DMS114 treated with DMSO at 0.1 percent for 48 hours (cell line): Measurements from ENCODE around the gene LRRC45.

Experiments
- DNase-seq: peaks from one replicate; lab custom pipeline; 2025; ENCODE audit not compliant: unreplicated experiment; lab: John Stamatoyannopoulos, UW

Gene LRRC45

DNA sequence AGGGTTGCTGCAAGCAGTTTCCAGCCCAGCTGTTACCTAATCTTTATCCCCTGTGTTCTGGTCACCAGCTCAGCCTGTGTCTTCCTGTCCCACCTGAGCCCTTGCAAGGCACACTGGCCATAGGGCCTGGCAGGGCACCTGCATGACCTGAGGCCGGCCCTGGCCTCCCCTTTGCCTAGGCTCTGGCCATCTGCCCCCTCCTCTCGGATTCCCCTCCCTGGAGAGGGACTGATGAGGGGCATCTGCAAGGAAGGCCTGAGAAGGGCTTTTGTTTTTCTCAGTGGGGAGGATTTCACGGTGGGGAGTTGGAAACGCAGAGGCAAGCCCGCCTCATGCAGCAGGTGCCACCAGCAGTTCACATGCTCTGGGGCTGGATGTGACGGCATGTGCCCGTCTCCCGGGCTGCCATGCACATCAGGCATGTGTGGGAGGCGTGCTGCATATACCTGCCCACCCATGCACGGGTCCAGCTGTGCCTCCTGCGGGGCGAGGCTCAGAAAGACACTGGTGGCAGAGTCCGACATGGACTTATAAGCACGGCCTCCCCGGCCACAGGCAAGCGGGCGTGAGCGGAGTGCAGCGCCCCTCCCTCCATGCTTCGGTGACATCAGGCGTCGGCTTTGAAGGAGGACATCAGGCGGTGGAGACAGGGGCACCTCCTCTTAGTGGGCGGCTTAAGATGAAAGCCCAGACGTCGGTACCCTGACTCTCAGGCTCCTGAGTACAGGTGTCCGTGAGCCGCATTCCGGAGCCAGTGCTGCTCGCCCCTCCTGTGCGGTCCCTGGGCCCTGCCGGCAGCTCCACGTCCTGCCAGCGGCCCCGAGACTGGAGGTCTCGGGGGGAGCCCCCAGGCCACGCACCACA, 29.1 kb upstream of the LRRC45 start:
- no peak for DNase-seq

DNA sequence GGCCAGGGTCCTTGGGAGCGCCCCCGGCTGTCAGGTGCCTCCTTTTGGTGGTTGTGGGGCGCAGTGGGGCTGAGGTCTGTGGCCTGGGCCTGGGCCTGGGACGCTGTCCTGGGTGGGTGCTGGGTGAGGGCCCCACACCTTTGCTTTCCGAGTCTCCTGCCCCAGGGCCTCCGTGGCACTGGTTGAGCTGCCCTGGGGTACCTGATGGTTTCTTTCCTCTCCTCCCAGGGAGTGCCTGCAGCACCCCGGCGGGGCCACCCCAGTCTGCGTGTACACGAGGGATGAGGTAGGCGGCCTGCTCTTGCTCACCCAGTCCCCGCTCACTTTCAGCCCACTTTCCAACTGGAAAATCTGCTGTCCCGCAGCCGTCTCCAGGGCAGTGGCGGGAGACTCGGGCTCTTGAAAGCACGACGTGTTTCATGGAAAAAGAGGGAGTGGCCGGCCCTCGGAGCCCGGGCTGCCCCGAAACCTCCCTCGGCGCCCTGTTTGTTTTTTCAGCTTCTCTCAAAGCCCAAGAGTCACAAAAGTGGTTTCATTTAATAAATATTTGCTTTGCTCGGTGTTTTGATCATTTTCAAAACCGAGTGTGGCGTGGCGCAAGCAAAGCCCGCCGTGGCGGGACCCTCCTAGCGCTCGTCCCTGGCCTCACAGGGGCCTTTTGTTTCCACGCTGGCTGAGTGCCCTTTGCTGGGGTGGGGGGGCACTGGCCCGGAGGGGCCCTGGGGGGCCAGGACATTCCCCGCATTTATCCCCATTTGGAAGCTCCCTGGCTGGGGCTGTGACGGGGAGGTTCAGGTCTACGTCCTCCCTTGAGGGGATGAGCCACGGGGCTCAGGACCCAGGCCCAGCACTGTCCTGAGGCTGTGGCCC, 28.3 kb upstream of the LRRC45 start:
- DNase-seq = no peak

DNA sequence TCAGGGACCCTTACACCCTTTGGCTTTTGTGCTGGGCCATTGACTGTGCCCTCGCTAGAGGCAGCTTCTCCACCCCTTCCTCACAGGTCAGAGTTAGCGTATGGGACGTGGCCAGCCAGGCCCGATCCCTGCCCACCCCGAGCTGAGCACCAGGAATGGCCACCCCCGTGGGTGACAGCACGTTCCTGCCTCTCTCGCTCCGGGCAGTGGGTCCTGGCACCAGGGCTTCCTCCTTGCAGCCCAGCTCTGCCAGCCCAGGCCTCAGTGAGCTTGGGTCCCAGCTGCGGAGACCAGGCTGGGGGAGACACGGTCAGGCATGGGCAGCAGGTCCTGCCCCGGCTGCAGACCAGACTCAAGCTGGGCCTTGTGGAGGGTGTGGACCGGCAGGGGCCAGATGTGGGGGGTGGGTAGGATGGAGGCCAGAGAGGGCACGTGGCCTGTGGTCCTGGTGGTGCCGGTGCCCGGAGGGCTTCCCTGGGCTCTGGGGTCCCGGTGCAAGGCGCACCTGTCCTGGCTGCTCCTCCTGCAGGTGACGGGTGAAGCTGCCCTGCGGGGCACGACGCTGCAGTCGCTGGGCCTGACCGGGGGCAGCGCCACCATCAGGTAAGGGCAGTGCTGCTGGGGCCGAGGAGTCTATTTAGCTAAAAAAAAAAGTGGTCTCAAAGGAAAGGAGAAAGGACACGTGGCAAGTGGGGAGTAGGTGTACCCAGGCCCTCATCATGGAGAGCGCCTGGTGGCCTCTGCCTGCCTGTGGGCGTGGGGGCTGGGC, 27.5 kb upstream of the LRRC45 start:
- no peak for DNase-seq

DNA sequence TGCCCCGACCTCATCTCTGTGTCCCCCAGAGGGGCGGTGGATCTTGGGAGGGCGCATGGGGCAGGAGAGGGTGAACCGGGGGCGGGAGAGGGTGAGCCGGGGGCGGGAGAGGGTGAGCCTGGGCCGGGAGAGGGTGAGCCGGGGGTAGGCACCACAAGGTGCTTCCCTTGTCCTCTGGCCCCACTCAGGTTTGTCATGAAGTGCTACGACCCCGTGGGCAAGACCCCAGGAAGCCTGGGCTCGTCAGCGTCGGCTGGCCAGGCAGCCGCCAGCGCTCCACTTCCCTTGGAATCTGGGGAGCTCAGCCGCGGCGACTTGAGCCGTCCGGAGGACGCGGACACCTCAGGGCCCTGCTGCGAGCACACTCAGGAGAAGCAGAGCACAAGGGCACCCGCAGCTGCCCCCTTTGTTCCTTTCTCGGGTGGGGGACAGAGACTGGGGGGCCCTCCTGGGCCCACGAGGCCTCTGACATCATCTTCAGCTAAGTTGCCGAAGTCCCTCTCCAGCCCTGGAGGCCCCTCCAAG, 26.8 kb upstream of the LRRC45 start:
- DNase-seq = no peak

DNA sequence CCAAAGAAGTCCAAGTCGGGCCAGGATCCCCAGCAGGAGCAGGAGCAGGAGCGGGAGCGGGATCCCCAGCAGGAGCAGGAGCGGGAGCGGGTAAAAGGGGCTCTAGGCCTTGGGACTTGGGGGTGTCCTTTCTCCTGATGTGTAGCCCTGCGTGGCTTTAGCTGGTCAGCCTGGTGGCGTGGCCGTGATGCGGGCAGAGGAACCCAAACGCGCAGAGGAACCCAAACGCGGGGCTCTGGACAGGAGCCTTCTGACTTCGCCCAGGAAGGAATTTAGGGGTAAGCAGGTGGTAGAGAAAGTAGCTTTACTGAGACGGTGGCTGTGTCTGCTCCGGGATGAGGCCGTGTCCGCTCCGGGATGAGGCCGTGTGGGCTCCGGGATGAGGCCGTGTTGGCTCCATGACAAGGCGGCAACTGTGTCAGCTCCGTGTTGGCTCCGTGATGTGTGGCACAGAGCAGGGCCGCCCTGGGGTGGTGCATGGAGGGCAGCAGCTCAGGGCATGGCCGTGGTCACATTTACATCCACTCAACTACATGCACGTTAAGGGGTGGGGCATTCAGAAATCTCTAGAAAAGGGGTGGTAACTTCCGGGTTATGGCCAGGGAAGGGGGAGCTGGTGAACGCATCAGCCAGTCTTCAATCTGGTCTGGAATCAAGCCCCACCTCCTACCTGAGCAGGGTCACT, 26.2 kb upstream of the LRRC45 start:
- no peak for DNase-seq

DNA sequence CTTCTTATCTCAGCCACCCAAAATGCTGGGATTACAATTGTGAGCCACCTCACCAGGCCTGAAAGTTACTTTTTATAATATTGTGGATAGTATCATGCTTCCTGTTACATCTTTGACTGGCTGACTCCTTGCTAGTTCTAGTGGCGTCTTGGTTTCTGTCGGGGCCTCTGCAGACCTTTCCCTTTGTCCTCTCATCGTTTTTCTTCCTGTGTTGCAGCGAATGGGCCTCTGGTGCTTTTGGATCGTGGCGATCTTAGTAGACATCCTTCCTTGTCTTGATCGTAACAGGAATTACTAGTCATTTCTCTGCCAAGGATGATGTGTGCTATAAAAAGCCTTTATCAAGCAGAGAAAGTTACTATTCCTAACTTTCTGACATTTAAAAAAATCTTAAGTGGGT, 24.9 kb upstream of the LRRC45 start:
- DNase-seq = no peak

DNA sequence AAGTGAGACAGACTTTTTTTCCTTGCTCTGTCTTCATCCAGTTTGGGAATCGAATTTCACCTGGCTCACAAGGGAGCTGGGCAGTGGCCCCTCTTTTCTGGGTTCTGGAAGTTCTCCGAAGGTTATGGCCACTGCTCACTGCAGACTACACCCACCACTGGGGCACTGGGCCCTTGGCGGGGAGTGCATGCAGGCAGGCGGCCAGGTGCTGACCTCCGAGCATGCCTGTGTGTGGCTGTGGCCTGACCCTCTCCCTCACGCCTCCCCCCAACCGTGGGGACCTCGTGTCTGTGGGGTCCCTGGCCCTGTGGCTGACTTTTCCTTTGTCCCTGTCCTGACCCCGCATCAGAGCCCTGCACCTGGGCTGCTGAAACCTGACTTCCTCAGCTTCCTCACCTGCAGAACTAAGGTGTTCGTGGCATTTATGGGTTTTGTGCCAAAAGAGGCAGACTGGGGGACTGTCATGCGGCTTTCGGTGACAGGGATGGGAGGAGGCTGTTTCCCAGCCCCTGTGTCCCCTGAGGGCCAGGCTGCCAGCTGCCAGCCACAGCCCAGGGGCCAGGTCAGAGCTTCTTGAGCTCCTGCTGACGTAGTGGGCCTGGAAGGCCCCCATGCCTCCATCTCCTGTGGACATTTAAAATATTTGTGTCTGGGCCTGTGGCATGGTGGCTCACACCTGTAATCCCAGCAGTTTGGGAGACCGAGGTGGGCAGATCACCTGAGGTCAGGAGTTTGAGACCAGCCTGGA, 24.2 kb upstream of the LRRC45 start:
- no peak for DNase-seq

DNA sequence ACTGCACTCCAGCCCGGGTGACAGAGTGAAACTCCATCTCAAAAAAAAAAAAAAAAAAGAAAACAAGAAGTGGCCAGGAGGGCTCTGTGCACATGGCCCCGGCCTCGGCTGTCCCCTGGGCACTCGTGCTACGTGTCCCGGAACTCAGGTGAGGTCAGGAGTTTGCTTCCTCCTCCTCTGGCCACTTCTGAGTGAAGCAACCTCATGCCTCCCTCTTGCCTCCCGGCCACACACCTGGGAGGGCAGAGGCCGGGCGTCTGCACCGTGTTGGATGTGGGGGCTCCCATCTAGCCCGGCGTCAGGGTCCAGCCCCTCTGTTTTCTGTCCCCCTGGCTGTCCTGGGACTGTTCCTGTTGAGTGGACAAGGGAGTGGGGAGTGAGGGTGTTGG, 23.5 kb upstream of the LRRC45 start:
- DNase-seq = no peak

DNA sequence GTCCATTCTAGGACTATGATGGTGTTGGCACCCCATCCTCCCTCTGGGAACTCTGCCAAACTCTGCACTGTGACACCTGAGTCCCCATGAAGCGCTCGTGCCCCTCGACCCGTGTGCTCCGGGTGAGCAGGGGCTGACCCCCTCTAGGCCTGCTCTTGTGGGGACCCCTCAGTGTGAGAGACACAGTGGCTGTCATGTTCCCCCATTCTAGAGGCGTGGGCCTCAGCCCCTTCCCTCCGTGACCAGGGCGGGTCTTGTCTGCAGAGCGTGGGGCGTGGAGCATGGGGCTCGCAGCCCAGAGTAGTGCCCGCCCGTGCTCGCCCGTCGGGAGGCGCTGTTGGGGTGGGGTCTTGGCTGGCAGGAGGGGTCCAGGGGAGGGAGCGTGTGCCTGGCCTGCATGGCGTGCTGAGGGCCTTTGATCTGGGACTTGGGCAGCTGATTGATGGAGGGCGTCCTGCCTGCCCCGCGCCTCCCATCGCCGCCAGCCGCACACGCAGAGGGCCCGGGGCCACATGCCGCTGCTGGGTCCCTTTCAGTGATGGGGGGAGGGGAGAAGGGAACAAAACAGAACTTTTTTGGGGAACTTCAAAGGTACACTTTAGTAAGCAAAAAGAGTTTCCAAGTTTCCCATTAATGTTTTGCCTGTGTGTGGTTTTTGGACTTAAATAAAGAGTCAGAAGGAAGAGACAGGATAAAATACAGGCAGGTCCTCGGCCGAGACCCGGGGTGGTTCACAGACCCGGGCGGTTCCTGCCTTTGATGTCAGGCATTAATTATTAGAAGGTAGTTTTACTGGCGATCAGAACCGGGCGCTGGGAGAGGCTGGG, 22.9 kb upstream of the LRRC45 start:
- no peak for DNase-seq

DNA sequence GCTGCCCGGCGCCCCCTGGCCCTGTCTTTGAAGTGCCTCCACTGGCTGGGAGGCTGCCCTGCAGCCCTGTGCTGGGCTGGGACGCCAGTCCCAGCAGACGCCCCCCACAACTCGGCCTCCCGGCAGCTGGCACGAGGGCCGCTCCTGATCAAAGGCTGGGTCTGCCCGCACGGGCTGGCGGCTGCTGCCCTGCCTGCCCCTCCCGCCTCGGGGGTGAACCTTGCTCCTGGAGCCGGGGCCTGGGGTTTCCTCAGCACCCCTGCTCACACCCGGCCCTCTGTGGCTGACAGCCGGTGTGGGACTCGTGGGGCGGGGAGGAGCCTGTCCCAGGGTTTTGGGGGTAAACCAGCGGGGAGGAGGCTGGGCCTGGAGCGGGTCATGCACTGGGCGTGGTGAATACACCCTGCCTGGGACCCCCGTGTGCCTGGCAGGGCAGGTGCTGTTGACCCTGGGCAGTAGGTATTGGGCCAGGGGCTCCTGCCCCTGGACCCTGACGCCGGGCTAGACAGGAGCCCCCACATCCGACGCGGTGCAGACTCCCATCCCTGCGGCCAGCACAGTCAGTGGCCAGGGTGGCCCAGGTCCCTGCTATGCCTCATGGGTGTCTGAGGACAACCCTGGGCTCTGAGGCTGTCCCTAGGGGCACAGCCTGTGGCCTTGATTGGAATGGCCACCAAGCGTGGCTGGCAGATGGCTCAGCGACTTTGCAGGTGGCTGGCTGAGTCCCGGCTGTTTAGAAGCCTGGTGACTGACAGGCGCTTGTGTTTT, 22.1 kb upstream of the LRRC45 start:
- DNase-seq = no peak

DNA sequence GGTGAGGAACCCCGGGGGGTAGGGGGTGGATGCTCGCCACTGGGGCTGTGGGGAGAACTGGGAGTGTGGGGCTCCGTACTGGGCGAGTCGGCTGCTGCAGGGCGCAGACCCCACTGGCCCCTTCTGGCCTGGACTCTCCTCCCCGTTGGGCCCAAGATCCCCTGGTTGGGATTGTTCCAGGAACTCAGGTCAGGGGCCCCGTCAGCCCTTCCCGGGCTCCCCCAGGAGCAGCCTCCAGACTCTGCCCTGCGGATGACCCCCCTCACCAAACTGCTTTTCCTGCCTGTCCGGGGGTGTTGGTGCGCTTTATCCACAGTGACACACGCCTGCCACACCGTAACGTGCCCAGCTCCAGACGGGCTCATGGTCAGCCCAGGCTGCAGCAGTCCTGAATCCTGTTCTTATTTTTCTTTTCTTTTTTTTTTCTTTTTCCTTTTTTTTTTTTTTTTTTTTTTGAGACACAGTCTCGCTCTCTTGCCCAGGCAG, 21.5 kb upstream of the LRRC45 start:
- no peak for DNase-seq

DNA sequence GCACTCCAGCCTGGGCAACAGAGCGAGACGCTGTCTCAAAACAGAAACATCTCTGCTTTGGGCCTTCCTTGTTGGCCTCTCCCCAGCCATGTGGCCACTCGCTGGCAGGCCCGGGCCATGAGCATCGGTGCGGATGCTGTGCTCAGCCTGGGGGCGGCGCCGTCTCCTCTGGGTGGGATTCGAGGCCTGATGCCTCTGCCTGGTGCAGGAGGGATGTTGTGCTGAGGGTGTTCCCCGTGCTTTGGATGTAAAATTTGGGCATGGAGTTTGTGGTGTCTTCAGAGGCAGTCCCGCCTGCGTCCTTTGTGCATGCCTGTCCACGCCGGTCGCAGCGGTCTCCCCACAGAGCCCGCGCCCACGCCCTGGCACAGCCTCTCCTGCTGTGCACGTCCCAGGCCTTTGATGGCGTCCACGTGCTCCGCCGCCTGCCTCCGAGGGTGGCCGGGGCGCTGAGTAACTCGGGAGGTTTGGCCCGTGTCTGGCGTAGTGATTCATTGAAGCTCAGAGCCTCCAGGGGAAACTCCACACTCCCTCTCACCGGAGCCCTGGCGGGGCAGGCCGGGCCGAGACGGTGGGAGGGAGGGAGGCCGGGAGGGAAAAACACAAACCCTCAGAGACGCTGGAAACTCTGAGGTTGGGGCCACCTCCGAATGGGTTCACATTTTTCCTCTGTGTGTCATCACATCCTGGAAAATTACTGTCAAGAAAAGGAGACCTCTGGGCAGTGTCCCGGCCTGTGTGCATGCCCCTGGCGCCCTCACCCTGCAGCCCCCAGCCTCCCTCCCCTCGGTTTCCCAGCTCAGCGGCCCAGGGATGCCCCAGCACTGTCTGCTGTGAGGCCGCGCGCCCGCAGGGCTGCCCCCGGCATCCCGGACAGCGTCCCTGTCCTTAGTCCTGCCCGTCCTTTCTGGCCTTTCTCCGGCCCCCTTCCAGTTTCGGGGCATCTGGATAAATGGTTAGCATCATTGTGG, 19.4 kb upstream of the LRRC45 start:
- no peak for DNase-seq

DNA sequence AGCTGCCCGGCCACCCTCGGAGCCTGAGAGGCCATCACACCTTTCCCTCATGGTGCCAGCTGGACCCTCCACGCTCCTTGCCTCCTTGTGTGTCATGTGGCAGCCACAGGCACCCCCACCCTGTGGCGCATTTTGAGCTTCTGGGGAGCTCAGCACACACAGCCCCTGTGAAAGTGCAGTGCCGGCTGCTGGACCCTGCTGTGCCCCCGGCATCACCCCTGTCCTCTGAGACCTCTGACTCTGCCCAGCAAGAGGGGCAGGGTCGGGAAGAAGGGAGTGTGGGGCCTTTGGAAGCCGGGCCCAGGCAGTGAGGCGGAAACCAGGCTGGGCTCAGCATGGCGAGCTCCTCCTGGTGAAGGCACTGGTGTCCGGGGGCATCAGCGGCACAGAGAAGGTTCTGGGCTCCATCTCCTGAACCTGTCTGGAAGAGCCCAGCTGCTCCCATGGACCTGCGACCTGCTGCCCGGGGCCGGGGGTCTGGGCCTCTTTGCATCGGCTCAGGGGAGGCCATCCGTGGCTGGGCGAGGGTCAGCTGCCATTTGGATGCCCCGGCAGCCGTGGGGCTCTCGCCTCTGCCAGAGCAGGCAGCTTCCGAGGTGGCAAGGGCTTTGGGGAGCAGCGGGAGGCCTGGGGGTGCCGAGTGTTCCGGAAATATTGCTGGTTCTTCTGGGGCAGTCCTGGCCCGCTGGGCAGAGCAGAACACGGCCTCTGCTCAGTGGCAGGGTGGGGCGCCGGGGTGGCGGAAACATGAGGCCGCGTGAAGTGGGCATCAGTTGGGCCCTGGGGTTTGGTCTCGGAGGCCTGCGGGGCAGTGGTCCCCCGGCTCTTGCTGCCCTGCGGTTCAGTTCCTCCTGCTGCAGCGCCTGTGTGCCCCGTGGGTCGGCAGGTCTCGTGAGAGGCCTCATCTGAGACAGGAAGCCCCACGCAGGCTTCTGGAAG, 18.3 kb upstream of the LRRC45 start:
- DNase-seq = no peak

DNA sequence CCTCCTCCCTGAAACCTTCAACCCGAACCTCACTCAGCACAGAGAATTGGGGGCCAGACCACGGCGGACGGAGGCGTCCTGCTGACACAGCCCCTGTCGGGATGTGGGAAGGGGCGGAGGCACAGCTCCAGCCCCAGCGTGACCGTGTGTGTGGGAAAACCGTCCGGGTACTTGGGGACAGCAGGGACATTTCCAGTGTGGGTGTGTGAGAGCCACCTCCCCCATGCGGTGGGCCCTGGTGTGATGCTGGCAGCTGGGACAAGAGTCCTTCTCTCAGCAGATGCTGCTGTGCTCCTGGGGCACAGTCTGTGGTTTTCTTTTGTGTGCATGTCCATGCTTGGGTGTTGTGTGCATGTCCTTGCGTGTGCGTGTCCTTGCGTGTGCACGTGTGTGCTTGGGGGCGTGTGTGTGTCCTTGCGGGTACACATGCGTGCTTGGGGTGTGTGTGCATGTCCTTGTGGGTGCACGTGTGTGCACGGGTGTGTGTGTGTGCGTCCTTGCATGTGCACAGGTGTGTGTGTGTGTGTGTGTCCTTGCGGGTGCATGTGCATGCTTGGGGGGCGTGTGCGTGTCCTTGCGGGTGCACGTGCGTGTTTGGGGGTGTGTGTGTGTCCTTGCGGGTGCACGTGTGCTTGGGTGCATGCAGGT, 17.3 kb upstream of the LRRC45 start:
- no peak for DNase-seq

DNA sequence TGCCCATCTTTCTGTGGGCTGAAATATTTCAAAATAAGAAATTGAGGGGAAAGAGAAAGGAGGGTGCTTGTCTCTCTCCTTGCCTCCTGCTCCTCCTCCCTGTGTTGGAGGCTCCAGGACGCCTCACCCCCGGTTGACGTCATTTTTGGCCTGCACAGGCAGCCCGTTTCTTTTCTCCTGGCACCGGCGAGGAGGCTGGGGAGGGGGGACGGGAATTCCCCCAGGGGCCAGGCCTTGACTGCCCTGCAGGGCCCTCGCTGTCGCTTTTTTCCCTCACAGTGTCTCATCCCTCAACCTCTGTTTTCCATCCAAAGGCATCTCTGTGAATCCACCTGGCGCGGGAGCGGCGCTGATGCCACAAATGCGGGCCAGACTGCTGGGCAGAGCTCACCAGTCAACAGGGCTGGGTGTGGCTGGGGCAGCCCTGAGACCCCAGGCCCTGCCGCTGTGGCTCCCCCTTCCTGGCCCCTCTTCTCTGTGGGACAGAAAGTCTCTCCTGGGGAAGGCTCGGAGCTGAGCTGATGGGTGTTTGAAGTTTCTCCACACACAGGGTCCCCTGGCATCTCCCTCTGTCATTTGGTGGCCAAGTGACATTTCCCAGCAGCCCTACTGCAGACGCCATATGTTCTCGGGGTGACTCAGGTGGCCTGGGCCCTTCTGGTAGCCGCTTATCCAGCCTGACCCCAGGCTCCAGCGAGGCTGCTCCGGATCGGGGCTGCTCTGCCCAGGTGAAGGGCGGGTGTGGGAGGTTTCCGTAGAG, 16.5 kb upstream of the LRRC45 start:
- no peak for DNase-seq
